Measurements from ENCODE around the gene TBC1D9.

DNA sequence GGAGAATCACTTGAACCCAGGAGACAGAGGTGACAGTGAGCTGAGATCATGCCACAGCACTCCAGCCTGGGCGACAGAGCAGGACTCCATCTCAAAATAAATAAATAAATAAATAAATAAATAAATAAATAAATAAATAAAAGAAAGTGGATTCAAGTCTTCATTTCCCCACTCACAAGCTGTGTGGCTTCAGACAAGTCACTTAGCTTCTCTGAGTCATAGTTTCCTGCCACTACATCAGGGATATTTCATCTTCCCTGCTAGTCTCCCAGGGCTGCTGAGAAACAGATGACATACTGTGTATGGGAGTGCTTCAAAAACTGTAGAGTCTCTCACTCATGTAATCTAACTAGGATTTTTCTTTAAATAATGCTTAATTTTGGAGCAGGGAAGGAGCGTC is 37.2 kb downstream of the TBC1D9 start:
- TF ChIP-seq POLR2A (IDR thresholded peaks at IDR 0.05; ENCODE audit: low read depth, low read length) (no peak), TAF1 (IDR thresholded peaks at IDR 0.05; ENCODE audit: low read depth, low read length) (no peak)

All from GM12891 (cell line).